ENCODE results near the gene MCU.

The MCU gene

GRCh38 chr10:72818076-72818475, 126.1 kb downstream of the MCU start:
- Histone ChIP-seq H3K4me1 (ENCODE audit: low read depth, poor library complexity, severe bottlenecking) (peaks cover 16% of the 10 kb centered on the region), H3K27ac (no peak overlapping the region), H3K4me2 (no peak overlapping the region; the same call in 1 of the 2 replicates), H3K36me3 (ENCODE audit: insufficient read depth) (no peaks in the 10 kb centered on the region), H3K9ac (no peak overlapping the region), H3K27me3 (ENCODE audit: insufficient read depth, low read depth) (no peaks in the 10 kb centered on the region), H4K20me1 (ENCODE audit: insufficient read depth) (no peaks in the 10 kb centered on the region), H3K79me2 (ENCODE audit: insufficient read depth, low read depth) (no peaks in the 10 kb centered on the region), H2AFZ (ENCODE audit: low read depth) (no peak overlapping the region), H3K4me3 (IDR thresholded peaks at IDR 0.05; ENCODE audit: insufficient read depth, low read depth, low read length) (no peak overlapping the region)
- no peak for TF ChIP-seq CTCF (conservative IDR thresholded peaks at IDR 0.05; ENCODE audit: low read depth, low read length)

GRCh38 chr10:72819053-72819452, 127.1 kb downstream of the MCU start:
- H3K4me1 ChIP-seq (ENCODE audit: low read depth, poor library complexity, severe bottlenecking) = peaks cover 16% of the 10 kb centered on the region
- H3K36me3 ChIP-seq (ENCODE audit: insufficient read depth) = no peaks in the 10 kb centered on the region
- H3K9ac ChIP-seq = no peak overlapping the region
- H3K4me2 ChIP-seq = no peak overlapping the region
- H3K4me3 ChIP-seq (IDR thresholded peaks at IDR 0.05; ENCODE audit: insufficient read depth, low read depth, low read length) = no peak overlapping the region
- no peak overlapping the region for H2AFZ ChIP-seq (ENCODE audit: low read depth)
- no peak overlapping the region for H3K27ac ChIP-seq
- no peaks in the 10 kb centered on the region for H3K27me3 ChIP-seq (ENCODE audit: insufficient read depth, low read depth)
- TF ChIP-seq CTCF (conservative IDR thresholded peaks at IDR 0.05; ENCODE audit: low read depth, low read length) = no peak
- no peaks in the 10 kb centered on the region for H4K20me1 ChIP-seq (ENCODE audit: insufficient read depth)
- no peaks in the 10 kb centered on the region for H3K79me2 ChIP-seq (ENCODE audit: insufficient read depth, low read depth)

GRCh38 chr10:72821606-72822005, 129.7 kb downstream of the MCU start:
- Histone ChIP-seq H4K20me1 (ENCODE audit: insufficient read depth) (no peaks in the 10 kb centered on the region), H3K36me3 (ENCODE audit: insufficient read depth) (no peaks in the 10 kb centered on the region), H3K4me2 (no peak overlapping the region), H3K9ac (no peak overlapping the region), H3K4me1 (ENCODE audit: low read depth, poor library complexity, severe bottlenecking) (peaks cover 16% of the 10 kb centered on the region), H2AFZ (ENCODE audit: low read depth) (no peak overlapping the region), H3K27me3 (ENCODE audit: insufficient read depth, low read depth) (no peaks in the 10 kb centered on the region), H3K27ac (no peak overlapping the region), H3K79me2 (ENCODE audit: insufficient read depth, low read depth) (no peaks in the 10 kb centered on the region), H3K4me3 (IDR thresholded peaks at IDR 0.05; ENCODE audit: insufficient read depth, low read depth, low read length) (no peak overlapping the region)
- TF ChIP-seq CTCF (conservative IDR thresholded peaks at IDR 0.05; ENCODE audit: low read depth, low read length) = no peak

GRCh38 chr10:72822342-72822986, 130.5 kb downstream of the MCU start:
- Histone ChIP-seq H3K27me3 (ENCODE audit: insufficient read depth, low read depth) (no peaks in the 10 kb centered on the region), H3K27ac (no peak overlapping the region), H2AFZ (ENCODE audit: low read depth) (no peak overlapping the region), H3K4me2 (no peak overlapping the region), H4K20me1 (ENCODE audit: insufficient read depth) (no peaks in the 10 kb centered on the region), H3K36me3 (ENCODE audit: insufficient read depth) (no peaks in the 10 kb centered on the region), H3K79me2 (ENCODE audit: insufficient read depth, low read depth) (no peaks in the 10 kb centered on the region), H3K4me3 (IDR thresholded peaks at IDR 0.05; ENCODE audit: insufficient read depth, low read depth, low read length) (no peak overlapping the region), H3K9ac (no peak overlapping the region), H3K4me1 (ENCODE audit: low read depth, poor library complexity, severe bottlenecking) (peaks cover 15% of the 10 kb centered on the region)
- TF ChIP-seq CTCF (conservative IDR thresholded peaks at IDR 0.05; ENCODE audit: low read depth, low read length) = no peak

Measured in KMS-11 (cell line).